Embryonic facial prominence (tissue), 1 donor: ENCODE results near the gene ADCY4.

ENCODE experiments used
- DNase-seq: peaks from one replicate; pipeline ENCODE4 v3.0.0-alpha.2; 2016; ENCODE audit errors: extremely low spot score

ADCY4 gene

DNA sequence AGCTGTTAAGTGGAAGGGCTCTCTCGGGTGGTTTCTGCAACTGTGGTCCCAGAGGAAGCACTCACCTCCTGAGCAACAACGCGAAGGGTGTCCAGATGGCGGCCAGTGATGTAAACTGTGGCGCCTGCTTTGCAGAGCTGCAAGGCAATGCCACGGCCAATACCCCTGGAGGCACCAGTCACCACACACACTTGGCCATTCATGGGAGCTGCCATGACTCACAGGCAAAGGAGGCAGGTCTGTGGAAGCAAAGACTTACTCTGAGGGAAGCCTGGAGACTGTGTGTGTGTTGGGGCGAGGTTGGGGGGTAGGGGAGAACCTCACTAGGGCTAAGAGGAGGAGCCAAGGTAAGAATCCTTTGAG lies 36.0 kb downstream of the ADCY4 start:
- DNase-seq = no peak

DNA sequence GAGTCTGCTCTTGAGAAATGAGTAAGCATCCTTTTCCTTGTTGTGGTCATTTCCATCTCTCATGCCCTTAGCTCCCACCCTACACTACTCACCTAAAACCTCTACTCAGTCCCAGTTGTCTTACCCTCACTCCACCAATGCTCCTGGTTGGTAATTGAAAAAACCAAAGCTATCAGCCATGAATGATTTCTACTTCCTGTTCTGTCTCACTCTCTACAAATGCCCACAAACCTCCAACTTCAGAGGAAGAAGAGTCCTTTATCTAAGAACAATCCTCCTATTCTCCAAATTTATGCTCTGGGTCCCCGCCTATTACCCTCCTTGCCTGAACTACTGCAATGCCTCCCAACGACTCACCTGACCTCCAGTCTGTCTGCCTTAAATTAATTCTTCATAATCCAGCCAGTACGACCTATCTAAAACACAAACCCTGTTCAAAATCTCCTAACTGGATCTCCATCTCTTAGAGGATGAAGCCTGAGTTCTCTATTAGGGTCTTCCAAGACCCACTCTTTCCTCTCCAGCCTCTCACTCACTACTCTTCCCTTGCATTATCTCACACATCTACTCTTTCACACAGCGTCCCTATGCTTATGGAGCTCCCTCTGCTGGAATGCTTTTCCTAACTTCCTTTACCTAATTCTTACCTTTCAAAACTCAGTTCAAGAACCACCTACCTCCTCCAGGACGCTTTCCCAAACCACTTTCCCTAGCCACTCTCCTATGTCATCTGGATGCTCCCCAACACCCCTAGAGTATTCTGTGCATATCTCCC lies 37.5 kb downstream of the ADCY4 start:
- DNase-seq = no peak

DNA sequence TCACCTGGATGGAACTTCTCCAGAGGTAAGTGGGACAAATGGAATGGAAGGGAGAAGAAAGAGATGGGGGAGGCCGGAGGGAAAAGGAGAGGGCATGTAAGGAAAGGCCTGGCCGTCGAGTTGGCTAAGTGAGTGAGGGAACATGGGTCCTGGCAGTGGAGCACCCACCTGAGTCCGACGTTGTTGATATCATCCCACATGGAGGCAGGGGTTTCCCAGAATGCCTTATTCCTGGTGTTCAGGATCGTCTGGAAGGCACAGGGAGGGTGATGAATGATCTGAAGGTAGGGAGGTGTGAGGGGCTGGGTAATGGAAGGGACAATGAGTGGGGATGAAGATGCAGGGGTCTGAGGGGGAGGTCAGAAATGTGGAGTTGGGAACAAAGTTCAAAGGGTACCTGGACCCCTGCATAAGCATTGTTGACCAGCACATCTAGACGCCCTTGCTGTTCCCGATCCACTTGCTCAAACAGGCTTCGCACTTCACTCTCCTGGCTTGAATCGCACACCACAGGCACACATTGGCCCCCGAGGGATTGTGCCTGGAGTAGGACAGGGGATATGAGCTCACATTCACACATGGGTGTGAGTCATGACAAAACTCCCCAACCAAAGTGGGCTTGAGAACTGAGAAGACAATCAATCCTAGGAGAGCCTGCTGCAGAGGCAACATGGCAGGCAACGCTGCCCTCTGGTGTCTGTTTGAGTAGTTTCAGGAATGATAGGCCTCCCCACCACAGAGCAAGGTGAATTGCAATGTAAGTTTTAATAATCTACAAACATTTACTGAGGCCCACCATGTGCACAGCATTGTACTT lies 38.3 kb downstream of the ADCY4 start:
- DNase-seq = peak; percentile 26

DNA sequence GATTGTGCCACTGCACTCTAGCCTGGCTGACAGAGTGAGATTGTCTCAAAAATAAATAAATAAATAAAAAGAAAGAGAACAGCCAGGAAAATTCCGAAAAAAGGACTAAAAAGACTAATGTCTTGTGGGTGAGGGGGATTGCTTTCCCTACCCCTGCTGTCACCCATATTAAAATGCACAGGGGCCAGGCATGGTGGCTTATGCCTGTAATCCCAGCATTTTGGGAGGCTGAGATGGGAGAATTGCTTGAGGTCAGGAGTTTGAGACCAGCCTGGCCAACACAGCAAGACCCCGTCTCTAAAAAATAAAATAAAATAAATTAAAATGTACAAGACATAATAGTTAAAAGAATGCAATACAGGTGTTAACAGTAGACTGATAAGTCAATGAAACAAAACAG lies 41.3 kb downstream of the ADCY4 start:
- DNase-seq = no peak

DNA sequence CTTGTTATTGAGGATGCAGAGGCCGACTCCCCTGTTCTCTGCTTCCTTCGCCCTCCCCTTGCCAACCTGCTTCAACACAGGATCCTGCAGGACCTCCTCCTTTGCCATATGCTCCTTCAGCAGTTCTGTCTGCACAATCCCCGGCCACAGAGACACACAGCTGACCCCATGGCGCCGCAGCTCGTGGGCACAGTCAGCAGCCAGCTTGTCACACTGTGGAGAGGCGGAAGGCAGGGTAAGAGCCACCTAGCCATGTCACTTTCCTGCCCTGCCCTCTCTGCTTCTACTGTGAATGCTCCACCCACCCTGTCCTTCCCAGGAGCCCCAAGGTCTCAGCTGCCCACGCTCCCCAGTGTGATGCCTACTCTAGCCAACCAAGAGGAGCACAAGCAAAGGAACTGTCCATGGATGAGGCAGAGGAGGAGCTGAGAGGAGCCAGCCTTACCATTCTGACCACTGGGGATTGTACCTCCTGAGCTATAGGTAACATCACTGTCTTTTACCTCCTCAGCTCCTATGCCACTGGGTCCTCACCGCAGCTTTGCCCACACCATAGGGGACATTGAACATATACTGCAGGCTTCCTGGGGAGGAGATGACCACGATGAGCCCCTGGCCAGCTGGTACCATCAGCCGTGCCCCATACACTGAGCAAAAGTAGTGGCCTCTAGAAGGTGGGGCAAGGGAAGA lies 42.6 kb downstream of the ADCY4 start:
- DNase-seq = no peak

DNA sequence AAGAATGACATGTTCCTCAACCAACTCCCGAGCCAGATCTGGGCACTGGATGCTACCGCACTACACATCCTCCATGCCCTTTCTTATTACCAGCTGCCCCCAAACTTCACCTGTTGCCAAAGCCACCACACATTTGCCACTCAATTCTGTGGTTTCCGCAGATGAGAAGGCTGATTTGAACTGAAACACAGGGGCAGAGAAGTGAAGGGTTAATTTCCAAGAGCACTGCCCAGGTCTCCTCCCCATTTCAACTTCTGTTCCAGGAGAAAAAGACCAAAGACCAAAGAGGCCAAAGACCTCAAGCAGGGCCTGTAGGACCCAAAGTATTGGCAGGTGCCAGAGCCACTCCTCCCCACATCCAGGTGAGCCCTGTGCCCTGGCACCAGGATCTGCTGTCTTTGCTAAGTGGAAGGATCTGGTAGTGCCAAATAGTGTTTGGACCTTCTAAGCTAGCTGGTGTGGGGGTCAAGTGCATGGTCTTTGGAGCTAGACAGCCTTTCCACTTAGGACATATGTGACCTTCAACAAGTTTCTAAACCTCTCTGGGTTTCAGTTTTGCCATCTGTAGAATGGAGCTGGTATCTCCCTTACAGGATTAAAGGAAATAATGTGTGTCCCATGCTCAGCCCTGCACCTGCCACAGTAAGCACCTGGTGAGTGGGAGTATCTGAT lies 43.3 kb downstream of the ADCY4 start:
- DNase-seq = no peak

DNA sequence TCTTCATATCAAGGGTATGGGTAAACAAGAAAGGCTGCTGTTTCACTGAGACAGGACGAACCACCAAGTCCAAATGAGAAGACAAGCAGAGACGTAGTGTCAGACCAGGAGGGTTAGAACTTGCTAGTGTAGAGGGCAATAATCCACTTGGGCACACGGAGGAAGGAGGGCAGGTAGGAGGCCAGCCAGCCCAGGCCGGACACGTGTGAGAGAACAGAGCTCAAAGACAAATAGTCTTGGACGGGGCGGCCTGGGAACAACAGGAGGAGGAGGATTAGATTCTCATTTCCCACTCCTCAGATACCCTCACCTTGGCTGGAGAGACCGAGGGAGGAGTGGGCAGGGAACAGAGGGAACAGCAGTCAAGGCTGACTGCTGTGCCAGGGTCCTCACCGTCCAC lies 44.1 kb downstream of the ADCY4 start:
- DNase-seq = no peak

DNA sequence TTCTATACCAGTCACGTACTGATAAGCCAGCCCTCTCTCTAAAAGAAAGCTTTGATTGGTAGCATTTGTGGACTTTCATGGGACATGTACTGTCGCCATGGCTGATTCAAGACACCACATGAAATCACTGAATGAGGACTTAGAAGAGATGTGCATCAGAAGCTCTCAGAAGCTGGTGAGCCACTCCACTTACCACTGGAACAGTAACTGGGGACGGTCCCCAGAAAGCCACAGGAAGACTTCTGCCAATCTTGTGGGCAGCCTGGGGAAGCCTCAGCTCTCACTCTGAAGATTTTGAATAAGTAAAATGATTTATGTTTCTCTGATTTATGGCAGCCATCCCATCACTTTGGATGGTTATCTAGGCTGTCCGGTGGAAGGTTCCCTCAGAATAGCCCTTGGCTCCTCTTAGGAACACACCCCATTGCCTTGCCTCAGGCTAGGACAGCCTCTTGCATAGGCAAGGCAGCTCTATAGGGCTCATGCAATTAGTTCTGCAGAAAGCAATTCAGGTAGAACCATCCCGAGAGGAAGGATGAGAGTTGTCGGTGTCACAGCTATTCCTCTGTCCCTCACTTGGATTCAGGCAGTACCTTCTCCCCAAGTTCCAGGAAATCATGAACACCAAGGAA lies 45.1 kb downstream of the ADCY4 start:
- DNase-seq = no peak

DNA sequence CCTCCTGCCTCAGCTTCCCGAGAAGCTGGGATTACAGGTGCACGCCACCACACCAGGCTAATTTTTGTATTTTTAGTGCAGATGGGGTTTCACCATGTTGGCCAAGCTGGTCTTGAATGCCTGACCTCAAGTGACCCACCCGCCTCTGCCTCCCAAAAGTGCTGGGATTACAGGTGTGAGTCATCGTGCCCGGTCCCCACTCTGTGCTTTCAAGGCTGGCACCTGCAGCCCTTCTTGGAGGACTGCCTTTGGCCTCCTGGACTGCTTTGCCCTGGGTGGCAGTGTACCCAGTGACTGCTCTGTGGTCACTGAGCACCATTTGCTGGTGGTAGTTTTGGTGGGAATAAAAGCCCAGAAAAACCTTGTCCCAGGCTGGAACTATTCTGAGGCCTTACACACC lies 47.9 kb downstream of the ADCY4 start:
- no peak for DNase-seq

DNA sequence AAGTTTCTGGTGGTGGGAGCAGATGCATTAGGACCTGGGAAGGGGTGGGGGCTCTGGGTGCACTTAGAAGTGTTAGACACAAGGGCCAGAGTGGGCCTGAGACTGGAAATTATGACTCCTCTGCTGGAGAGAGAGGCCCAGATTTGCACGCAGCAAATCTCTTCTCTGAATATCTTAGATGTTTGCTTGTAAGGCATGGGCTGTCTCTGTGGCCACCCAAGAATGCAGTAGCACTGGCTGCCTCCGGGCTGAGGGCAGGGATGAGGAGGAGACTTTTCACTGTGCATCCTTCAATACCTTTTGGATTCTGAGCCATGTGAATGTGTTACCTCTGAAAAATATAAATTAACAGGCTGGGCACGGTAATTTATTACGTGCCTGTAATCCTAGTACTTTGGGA lies 49.5 kb downstream of the ADCY4 start:
- no peak for DNase-seq

DNA sequence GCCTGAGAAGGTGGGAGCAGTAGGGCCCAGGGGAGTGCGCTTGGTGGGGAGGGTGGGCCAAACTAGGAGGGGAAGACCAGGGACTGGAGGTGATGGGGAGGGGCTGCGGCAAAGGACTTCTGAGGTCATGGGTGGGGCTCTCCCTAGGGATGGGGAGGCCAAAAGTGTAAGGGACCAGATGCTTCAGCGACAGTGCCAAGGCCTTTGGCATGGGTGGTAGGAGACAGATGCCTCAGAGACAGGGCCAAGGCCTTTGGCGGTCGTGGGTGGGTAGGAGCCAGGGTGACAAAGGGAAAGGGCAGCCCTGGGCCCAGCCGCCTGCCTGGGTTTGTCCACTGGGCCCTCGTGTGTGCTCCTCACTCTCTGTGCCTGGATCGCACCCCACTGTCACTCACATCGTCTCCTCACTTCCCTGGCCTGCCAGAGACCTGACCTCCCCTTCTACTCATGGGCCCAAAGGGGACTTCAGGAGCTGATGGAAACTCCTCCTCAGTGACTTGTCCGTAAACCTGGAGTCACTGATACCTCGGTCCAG lies 50.3 kb downstream of the ADCY4 start:
- no peak for DNase-seq

DNA sequence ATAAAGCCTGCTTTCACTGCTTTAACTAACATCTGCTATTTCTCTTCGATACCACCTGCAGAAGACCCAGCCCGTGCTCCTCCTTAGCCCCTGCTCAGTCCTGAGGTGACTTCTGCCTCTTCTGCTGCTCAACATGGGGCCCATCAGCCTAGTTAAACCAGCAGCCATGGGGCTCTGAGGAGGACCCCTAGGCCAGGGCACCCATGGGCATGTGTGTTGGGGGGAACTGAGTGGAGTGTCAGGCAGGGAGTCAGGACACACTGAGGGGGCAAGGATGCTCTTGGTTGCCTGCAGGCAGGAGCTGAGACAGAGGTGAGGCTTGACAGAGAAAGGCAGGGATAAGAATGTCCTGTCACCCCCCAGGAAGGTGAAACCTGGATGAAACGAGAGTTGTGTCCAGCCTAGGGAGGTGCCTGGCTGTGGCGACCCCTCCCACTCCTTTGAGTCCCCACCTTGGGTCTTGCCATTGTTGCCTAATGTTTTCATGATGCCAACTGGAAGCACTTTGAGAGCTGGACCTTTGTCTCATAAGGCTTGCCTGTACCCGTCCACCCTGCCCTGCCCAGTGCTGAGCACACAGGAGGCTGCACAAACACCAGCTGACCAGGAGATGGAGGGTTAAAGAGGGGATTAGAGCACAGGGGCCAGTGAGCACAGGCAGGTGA lies 50.9 kb downstream of the ADCY4 start:
- no peak for DNase-seq

DNA sequence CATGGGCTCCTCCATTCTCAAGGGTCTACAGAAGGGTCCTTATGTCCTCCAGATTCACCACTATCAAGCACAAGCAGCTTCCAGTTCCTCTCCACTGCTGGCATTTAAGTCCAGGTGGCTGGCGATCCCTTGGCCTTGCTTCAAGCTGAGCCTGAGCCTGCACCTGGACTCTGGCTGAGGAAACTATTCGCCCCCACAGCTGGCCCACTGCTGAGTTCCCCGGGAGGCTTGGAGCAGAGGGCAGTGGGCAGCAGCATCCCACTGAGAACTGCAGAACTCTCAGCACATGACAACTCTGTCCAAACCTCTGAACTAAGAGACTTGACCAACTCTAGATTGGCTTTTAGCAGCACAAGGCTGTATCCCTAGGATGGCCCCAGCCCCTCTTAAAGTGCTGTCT lies 52.1 kb downstream of the ADCY4 start:
- DNase-seq = no peak

DNA sequence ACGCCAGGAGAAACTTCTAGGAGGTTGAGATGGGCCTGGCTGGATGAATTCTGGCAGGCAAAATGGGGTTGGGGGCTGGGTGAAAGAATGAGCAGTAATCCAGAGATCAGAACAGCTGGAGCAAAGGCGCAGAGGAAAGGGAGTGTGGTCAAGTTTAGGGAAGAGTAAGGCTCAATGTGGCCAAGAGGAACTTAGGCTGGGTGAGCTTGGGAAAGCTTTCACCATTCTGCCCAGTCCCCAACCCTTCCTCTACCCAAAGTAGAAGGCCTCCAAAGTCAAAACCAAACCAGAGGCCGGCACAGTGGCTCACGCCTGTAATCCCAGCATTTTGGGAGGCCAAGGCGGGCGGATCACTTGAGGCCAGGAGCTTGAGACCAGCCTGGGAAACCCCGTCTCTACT lies 53.2 kb downstream of the ADCY4 start:
- DNase-seq = no peak

DNA sequence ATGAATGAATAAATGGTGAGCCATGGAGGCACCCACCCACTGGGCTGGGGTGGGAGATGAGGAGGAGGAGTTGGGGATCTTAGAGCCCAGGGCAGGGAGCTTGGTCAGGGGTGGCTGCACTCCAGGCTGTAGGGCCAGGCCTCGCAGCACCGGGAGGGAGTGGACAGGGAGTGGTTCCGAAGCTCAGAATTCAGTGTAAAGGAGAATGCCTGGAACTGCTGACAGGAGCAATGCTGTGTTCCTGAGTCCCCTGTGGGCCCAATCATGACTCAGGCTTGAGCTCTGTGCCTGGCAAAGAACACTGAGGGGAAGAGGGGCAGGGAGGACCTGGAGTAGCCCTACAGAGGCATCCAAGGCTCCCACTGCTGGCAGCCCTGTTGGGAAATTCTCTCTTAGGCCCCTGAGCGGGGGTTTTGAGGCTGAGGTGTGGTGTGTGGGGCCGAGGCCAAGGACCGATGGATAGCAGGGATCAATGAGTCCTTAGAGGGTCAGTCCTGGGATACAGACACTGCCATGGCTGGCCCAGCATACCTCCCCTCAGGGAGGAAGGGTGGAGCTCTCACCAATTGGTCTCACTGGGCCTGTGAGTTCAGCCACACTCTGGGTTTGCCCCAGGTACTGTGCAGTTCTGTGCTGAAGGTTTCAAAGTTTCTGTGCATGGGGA lies 53.9 kb downstream of the ADCY4 start:
- no peak for DNase-seq

DNA sequence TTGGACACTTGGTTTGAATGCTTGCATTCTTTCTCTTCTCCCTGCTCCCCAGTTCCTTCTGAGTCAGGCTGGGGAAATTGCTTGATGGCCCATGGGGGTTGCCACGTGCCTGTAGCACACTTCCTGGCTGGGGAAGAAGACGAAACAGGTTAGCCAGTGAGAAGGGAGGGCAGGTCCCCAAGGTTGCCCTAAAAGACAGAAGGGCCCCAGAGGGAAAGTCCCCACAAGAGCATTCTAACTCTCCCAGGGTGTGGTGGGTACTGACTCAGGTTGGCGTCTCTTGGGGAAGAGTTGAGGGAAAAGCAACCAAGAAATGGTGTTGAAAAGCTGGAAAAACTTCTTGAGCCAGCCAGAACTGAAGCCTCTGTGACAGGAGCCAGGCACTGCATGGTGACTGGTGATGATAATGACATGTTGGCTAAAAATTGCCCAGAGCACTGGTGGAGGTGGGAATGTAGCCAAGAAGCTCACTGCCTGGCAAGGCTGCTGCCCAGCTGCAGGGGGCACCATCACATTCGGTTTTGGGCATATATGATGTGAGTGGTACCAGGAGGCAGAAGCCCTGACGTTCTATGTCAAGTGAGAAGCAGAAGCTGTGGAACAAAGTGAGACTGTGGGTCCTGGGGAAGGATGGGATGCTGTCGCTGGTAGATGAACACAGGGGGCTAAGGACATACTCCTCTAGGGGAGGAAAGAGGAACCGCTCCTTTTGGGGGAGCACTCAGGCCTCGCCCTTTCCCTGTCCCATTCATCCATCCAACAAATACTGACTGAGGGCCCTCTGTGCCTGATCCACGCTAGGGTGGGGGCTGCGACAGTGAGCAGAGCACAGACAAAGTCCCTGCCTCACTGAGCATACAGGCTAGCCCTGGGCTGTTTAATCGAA lies 55.3 kb downstream of the ADCY4 start:
- DNase-seq = no peak

DNA sequence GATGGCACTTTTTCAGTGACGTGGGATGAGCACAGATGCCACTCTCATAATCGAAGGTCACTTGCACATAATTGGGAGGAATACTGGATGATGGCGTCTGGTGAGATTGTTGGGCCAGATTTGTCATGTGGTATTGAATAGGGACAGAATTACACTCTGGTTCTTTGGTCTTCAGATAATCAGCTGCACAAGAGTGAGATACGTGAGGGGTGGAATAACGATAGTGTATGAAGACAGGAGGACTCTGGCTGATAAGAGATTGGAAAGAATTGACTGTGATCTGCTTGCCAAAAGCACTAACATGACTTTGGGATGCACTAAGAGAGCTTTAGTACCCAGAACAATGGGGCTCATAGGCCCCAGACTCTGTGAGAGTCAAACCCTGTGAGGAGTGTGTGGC lies 56.4 kb downstream of the ADCY4 start:
- DNase-seq = no peak

DNA sequence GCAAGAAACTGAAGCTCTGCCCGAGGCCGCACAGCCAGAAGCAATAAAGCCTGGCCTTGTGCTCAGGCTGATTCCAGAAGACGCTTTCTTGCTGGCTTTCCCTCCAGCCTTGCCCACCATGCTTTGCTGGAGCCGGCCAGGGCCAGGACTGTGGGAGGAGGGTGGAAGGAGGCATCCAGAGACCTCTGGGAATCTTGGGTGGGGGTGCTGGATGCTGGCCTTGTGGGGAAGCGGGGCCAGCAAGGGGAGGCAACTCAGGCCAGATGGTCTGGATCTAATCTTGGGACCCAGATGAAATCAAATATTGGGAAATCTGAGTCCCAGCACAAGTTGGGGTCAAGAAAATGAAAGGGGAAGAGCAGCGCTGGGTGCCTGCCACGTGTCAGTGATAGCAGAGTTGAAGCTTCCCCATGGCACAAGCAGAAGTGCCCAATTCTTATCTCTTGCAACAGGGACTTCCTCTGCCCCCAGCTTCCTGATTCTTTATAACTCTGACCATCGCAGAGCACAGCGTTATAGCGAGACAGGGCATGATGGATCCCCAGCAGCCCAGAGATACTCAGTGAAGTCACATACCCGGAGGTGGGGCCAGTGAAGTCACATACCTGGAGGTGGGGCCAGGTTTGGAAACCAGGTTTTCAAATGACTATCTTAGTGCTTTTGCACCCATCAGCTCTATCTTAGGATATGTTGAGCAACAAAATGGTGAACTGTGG lies 57.1 kb downstream of the ADCY4 start:
- DNase-seq = no peak

DNA sequence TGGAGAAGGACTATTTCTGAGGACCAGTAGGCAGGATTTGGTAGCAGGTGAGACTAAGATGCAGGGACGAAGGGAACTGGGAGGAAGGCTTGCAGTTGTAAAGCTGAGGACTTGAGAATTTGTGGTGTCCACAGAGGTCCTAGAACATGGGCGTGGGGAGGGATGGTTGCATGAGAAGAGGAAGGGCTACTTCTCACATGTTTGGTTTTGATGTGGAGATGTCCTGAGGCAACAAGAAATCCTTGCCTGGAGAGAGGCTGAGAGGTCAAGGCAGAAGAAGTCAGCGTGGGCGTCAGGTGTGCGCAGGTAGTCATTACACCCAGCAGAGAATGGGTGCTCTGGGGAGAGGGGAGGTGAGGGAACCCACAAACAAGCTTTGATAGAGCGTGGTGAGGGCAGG lies 57.8 kb downstream of the ADCY4 start:
- DNase-seq = no peak
